ENCODE results near the gene HSPA4.

DNA sequence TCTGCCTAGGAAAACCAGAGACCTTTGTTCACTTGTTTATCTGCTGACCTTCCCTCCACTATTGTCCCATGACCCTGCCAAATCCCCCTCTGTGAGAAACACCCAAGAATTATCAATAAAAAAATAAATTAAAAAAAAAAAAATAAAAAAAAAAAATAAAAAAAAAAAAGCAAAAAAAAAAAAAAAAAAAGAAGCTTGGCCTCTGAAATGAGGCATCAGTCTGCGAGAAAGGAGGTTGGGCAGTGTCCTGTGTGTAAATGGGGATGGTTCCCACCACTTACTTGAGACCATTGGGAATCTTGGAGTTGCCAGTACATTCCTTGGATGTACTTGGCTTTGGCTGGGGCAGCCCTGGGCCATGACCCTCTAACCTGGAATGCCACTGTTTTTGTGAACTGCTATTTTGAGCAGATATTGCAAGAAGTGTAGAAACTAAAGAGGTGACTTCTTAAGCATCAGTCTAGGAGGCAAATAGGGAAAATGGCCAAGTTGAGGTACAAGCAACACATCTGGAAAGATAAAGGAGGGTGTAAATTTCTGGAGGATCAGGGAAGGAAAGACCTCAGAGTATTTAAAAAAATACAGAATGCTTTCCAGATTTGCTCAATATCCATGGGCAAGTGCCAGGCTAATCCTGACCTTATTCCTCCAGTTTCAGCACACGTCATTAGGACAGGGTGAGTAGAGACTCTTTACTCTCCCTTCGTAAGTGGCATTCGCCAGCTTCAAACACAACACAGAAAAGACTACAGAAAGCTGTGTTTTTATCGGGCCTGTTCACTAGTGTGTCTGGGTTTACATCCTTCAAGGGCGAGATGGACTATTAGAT, 58.1 kb downstream of the HSPA4 start:
- no peak for TF ChIP-seq POLR2A (IDR thresholded peaks at IDR 0.05)
- TF ChIP-seq, protein P1, sequence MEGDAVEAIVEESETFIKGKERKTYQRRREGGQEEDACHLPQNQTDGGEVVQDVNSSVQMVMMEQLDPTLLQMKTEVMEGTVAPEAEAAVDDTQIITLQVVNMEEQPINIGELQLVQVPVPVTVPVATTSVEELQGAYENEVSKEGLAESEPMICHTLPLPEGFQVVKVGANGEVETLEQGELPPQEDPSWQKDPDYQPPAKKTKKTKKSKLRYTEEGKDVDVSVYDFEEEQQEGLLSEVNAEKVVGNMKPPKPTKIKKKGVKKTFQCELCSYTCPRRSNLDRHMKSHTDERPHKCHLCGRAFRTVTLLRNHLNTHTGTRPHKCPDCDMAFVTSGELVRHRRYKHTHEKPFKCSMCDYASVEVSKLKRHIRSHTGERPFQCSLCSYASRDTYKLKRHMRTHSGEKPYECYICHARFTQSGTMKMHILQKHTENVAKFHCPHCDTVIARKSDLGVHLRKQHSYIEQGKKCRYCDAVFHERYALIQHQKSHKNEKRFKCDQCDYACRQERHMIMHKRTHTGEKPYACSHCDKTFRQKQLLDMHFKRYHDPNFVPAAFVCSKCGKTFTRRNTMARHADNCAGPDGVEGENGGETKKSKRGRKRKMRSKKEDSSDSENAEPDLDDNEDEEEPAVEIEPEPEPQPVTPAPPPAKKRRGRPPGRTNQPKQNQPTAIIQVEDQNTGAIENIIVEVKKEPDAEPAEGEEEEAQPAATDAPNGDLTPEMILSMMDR (IDR thresholded peaks at IDR 0.05), result no peak
